ENCODE data around the gene KIF26B.

DNA sequence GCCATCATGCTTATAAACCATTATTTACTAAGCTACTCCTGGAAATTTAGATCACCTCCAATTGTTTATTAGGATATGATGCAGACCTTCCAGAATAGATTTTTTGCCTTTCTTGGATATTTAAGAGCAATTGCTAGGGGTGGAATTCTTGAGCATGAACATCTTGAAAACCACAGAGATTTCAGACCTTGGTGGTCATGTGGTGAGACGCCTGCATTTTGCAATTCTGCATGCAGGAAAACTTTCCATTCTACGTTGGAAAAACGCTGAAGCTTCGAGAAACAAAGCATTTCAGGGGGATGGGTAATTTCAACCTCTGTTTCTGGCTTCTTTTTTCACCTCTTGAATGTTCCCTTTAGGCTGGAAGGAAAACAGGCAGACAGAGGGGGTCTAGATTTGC, 596.3 kb downstream of the KIF26B start:
- TF ChIP-seq, protein P1, sequence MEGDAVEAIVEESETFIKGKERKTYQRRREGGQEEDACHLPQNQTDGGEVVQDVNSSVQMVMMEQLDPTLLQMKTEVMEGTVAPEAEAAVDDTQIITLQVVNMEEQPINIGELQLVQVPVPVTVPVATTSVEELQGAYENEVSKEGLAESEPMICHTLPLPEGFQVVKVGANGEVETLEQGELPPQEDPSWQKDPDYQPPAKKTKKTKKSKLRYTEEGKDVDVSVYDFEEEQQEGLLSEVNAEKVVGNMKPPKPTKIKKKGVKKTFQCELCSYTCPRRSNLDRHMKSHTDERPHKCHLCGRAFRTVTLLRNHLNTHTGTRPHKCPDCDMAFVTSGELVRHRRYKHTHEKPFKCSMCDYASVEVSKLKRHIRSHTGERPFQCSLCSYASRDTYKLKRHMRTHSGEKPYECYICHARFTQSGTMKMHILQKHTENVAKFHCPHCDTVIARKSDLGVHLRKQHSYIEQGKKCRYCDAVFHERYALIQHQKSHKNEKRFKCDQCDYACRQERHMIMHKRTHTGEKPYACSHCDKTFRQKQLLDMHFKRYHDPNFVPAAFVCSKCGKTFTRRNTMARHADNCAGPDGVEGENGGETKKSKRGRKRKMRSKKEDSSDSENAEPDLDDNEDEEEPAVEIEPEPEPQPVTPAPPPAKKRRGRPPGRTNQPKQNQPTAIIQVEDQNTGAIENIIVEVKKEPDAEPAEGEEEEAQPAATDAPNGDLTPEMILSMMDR (IDR thresholded peaks at IDR 0.05; ENCODE audit: insufficient read depth, low read length, poor library complexity, severe bottlenecking): no peak
- TF ChIP-seq EZH2phosphoT487 (conservative IDR thresholded peaks at IDR 0.05; ENCODE audit: low read length): no peak

Data from SU-DHL-6 (cell line).